Measurements from ENCODE around the gene SH2B2. TPM values are rescaled to one million over a fixed set of nuclear protein-coding genes. Genes with fewer than 3 reads are reported as not detected.

Gene SH2B2
- total RNA-seq, 1 experiment from 2014 or later: 6.2 TPM

DNA sequence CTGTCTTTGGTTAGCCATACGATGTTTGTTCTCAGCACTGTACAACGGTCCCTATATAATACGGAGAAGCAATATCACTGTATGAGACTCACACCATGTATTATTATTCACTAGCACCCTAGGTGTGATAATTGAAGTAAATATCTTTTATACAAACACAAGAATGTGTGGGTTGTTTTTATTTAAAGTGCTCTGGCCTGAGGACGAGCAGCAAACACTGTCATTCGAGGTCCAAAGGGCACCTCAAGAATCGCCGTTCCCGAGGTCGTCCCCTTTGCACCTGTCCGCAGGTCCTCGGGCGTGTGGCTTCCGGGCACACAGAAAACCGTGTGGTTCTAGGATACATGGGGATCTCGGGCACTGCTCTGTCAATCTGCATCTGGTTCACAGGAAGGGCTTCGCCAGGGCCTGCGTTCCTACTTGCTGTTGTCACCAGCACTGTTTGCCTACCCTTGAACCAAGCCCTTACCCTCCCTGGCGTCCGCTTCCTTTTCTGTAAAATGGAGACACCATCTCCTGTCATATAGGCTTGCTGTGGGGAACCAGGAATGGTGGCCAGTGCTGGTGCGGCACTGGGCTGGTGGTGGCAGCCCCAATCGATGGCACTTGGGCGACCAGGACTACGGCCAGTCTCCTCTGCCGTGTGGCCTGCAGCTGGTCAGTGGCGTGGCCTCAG, 28.5 kb upstream of the SH2B2 start:
- Histone ChIP-seq H3K36me3 (replicated peaks; ENCODE audit: control insufficient read depth, insufficient read depth, low read length) (no peaks in the 10 kb centered on the region), H3K27me3 (ENCODE audit: control insufficient read depth, insufficient read depth, low read length) (no peaks in the 10 kb centered on the region), H3K4me3 (ENCODE audit: insufficient read depth, low read depth, low read length) (no peak overlapping the region)
- DNase-seq: no peak

DNA sequence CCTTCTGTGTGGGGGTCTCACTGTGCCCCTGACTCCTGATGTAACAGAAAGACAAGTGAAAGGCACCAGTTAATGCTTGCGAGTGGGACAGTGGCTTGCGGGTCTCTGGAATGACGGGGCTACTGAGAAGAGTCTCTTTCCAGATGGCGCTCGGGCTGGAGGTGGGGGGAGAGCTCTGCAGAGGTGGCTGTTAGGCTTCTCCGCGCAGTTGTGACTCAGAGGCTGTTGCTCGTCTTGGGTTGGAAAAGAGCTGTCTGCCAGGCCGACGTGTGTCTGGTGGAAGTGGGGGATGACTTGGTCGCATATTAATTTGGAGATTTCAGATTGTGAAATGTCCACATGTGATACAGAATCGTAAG, 27.9 kb upstream of the SH2B2 start:
- H3K36me3 ChIP-seq (replicated peaks; ENCODE audit: control insufficient read depth, insufficient read depth, low read length): no peaks in the 10 kb centered on the region
- no peak overlapping the region for H3K4me3 ChIP-seq (ENCODE audit: insufficient read depth, low read depth, low read length)
- DNase-seq: no peak
- no peaks in the 10 kb centered on the region for H3K27me3 ChIP-seq (ENCODE audit: control insufficient read depth, insufficient read depth, low read length)

DNA sequence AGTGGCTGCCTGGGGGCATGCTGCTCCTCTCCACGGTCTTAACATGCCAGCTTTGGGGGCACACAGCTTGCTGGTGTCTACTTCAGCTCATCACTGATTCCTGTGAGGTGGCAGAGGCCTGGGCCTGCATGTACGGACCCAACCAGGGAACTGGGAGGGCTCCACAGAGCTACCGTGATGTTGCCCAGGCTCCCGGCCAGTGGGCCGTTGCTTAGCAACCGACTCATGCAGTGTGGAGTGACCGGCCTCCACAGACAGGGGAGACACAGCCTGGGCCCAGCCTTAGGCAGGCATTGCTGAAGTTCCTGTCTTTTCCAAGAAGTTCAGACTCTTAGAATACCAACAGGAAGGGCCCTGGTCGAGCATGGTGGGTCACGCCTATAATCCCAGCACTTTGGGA, 25.8 kb upstream of the SH2B2 start:
- Histone ChIP-seq H3K36me3 (replicated peaks; ENCODE audit: control insufficient read depth, insufficient read depth, low read length) (no peaks in the 10 kb centered on the region), H3K27me3 (ENCODE audit: control insufficient read depth, insufficient read depth, low read length) (no peaks in the 10 kb centered on the region), H3K4me3 (ENCODE audit: insufficient read depth, low read depth, low read length) (no peak overlapping the region)
- peak; percentile 72 for DNase-seq

DNA sequence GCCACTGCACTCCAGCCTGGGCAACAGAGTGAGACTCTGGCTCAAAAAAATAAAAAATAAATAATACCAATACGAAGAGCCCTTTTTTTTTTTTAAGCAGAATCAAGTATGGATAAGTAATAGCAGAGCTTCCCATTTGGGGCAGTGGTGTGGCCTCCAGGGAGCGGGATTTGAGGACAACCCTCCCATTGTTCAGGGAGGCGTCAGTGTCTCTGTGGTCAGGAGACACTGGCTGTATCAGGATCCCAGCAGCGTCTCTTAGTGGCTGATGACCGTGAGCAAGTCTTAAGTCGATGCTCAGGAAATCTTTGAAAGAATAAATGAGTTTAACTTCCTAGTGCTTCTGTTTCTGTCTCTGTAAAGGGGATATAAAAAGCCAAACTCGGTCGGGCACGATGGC, 25.2 kb upstream of the SH2B2 start:
- DNase-seq: no peak
- Histone ChIP-seq H3K36me3 (replicated peaks; ENCODE audit: control insufficient read depth, insufficient read depth, low read length) (no peaks in the 10 kb centered on the region), H3K27me3 (ENCODE audit: control insufficient read depth, insufficient read depth, low read length) (no peaks in the 10 kb centered on the region), H3K4me3 (ENCODE audit: insufficient read depth, low read depth, low read length) (no peak overlapping the region)

DNA sequence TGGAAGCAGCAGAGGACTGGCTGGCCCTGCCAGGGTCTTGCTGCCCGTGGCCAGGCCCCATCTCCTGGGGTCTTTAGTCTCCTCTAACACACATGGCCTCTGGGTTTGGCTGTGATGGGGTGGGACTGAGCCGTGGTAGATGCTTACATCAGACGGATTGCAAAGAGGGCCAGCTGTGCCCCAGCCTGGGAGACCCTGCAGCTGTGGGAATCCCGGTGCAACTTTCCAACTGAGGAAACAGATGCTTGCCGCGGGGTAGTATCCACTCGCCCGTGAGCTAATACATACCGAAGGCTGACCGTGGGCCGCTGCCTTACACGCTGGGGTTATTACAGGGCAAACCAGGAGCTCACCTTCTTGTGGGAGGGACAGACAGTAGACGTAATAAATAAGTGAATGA, 24.1 kb upstream of the SH2B2 start:
- H3K36me3 ChIP-seq (replicated peaks; ENCODE audit: control insufficient read depth, insufficient read depth, low read length): no peaks in the 10 kb centered on the region

DNA sequence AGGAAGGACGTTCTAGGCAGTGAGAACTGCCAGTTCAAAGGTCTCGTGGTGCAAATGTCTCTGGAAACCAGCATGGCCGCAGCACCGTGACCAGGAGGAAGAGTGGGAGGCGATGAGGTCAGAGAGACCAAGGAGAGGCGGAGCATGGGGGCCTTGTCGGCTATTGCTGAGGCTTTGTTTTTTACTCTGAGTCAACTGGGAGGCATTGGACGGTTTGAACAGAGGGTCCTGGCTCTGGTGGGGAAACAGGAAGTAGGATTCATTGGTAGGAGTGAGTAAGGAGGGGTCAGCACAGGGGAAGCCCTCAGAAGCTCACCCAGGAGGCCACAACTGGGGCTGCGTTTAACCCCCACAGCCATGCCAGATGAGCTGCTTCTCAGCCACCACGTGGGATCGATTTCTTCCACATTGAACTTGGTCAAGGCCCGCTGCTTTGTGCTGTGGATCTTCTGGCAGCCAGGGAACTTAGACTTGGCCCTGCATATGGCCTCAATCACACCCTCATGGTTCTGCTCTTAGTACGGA, 22.2 kb upstream of the SH2B2 start:
- no peak for DNase-seq
- H3K36me3 ChIP-seq (replicated peaks; ENCODE audit: control insufficient read depth, insufficient read depth, low read length): no peaks in the 10 kb centered on the region

More for the DNA sequence above, 24.1 kb upstream of the SH2B2 start:
- DNase-seq: no peak
- H3K4me3 ChIP-seq (ENCODE audit: insufficient read depth, low read depth, low read length): no peak overlapping the region
- H3K27me3 ChIP-seq (ENCODE audit: control insufficient read depth, insufficient read depth, low read length): no peaks in the 10 kb centered on the region

DNA sequence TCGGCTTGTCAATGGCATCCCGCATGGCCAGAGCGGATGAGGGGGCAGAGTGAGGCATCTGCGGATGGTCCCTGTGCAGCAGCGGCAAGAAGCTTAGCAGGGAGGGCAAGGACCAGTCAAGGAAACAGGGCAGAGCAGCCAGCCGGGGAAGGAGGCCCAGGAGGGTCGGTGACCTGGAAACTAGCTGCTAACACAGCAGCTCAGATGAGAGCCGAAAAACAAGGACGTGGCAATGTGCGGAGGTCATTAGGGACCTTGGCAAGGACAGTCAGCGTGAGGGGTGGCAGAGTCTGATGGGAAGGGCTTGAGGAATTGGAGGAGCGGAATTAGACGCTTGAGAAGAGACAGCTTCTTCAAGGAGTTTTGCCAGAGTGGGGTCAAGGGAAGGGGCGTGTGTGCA, 20.1 kb upstream of the SH2B2 start:
- H3K36me3 ChIP-seq (replicated peaks; ENCODE audit: control insufficient read depth, insufficient read depth, low read length): no peaks in the 10 kb centered on the region
- H3K4me3 ChIP-seq (ENCODE audit: insufficient read depth, low read depth, low read length): no peak overlapping the region
- no peaks in the 10 kb centered on the region for H3K27me3 ChIP-seq (ENCODE audit: control insufficient read depth, insufficient read depth, low read length)
- DNase-seq: no peak

More for the DNA sequence above, 22.2 kb upstream of the SH2B2 start:
- Histone ChIP-seq H3K4me3 (ENCODE audit: insufficient read depth, low read depth, low read length) (no peak overlapping the region), H3K27me3 (ENCODE audit: control insufficient read depth, insufficient read depth, low read length) (no peaks in the 10 kb centered on the region)

DNA sequence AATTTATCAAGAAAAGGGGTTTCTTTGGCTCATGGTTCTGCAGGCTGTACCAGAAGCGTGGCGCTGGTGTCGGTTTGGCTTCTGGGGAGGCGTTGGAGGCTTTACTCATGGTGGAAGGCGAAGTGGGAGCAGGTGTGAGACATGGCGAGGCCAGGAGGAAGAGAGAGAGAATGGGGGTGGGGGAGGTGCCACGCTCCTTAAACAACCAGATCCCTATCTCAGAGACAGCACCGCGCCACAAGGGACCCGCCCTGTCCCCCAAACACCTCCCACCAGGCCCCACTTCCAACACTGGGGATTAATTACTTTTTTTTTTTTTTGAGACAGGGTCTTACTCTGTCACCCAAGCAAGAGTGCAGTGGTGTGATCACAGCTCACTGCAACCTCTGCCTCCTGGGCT, 18.0 kb upstream of the SH2B2 start:
- Histone ChIP-seq H3K36me3 (replicated peaks; ENCODE audit: control insufficient read depth, insufficient read depth, low read length) (no peaks in the 10 kb centered on the region), H3K4me3 (ENCODE audit: insufficient read depth, low read depth, low read length) (no peak overlapping the region), H3K27me3 (ENCODE audit: control insufficient read depth, insufficient read depth, low read length) (no peaks in the 10 kb centered on the region)
- DNase-seq: no peak

DNA sequence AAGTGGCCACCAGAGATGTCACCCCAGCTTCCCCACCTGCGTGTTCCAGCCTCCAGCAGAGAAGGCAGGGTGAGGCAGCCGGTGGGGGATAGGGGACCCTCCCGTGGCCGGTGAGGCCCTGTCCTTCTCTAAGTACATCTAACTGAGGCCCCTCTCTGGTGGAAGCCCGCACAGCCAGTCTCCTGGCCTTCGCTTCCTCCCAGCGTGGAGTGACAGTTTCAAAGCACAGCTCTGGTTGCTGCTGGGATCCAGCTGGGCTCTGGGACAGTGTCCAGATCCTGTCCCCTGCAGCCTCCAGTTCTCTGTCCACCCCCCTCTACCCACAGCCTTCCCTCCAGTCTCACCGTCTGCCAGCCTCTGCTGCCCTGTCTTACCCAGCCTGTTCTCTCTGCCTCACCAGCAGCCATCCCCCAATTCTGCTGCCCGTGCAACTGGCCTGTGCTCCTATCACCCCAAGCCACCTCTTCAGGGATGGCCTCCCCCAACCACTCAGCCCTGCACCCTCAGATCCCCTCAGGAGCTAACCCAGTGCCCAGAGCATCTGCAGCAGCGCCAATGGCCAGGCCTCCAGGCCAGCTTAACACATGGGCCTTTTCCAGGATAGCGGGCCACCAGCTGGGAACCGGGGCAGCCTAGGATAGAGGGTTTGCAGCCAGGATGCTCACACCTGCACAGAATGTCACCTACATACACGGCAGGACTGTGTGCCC, 16.3 kb upstream of the SH2B2 start:
- H3K4me3 ChIP-seq (ENCODE audit: insufficient read depth, low read depth, low read length): no peak overlapping the region
- H3K36me3 ChIP-seq (replicated peaks; ENCODE audit: control insufficient read depth, insufficient read depth, low read length): no peaks in the 10 kb centered on the region
- H3K27me3 ChIP-seq (ENCODE audit: control insufficient read depth, insufficient read depth, low read length): no peaks in the 10 kb centered on the region
- no peak for DNase-seq

DNA sequence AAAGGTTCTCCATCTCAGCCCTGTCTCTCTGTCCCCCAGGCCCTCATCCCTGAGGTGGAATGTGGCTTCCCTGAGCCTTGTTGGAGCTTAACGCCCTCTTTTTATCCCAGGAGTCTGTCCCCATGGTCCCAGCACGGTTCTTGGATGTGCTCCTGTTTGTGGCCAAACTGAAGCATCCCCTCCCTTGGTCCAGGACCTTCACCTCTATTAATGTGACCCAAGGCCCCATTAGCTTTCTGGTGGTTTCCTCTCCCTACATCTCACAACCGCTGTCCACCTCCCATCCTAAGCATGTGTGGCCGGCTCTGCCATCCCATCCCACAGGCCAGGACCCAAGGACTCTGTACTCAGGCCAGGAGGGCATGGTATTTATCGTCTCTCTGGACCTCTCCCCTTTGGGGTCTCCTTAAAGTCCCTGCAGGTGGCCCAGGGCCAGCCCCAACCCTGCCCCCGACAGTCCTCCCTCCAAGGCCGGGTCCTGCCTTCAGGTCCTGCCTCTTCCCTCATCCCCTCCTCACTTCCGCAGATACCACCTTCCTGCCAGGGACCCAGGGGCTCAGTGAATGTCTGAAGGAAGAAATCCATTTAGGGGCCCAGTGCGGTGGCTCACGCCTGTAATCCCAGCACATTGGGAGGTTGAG, 15.4 kb upstream of the SH2B2 start:
- Histone ChIP-seq H3K36me3 (replicated peaks; ENCODE audit: control insufficient read depth, insufficient read depth, low read length) (no peaks in the 10 kb centered on the region), H3K4me3 (ENCODE audit: insufficient read depth, low read depth, low read length) (no peak overlapping the region), H3K27me3 (ENCODE audit: control insufficient read depth, insufficient read depth, low read length) (no peaks in the 10 kb centered on the region)
- DNase-seq: no peak

DNA sequence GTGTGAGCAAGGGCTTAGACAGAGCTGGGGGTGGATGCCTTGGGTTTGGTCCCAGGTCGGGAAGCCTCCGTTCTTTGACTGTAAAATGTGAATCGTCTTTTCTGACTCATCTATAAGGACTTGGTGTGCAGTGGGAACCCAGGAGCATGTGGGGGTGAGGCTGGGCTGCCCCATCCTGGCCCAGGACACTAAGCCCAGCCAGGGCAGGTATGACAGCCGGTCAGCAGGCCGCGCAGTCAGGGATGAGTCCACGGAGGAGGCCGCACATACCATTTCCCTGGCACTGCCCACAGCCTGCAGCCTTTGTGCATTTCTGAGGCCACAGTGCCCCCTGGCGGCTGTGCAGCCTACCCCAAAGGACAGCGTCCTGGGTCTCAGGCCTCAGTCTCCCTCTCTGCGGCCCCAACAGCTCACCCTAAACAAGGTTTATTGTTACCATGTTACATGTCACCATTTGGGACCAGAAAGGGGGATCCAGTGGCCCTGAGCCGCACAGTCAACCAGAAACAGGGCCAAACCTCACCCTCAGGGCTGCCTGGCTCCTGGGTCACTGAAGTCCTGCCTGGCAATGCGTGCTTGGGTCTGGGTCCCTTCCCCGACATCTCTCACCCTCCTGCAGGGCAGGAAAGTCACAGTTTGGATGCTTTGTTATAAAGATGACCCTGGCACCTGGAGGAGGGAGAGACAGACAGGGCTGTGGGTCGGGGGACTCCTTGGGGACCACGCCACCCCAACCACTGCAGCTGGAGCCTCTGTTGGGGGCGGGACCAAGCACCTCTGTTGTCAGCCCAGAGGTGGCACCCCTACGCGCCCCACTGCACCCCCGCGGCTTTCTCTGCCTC, 14.4 kb upstream of the SH2B2 start:
- no peaks in the 10 kb centered on the region for H3K27me3 ChIP-seq (ENCODE audit: control insufficient read depth, insufficient read depth, low read length)
- peak; percentile 95 for DNase-seq
- no peak overlapping the region for H3K4me3 ChIP-seq (ENCODE audit: insufficient read depth, low read depth, low read length)
- H3K36me3 ChIP-seq (replicated peaks; ENCODE audit: control insufficient read depth, insufficient read depth, low read length): no peaks in the 10 kb centered on the region

DNA sequence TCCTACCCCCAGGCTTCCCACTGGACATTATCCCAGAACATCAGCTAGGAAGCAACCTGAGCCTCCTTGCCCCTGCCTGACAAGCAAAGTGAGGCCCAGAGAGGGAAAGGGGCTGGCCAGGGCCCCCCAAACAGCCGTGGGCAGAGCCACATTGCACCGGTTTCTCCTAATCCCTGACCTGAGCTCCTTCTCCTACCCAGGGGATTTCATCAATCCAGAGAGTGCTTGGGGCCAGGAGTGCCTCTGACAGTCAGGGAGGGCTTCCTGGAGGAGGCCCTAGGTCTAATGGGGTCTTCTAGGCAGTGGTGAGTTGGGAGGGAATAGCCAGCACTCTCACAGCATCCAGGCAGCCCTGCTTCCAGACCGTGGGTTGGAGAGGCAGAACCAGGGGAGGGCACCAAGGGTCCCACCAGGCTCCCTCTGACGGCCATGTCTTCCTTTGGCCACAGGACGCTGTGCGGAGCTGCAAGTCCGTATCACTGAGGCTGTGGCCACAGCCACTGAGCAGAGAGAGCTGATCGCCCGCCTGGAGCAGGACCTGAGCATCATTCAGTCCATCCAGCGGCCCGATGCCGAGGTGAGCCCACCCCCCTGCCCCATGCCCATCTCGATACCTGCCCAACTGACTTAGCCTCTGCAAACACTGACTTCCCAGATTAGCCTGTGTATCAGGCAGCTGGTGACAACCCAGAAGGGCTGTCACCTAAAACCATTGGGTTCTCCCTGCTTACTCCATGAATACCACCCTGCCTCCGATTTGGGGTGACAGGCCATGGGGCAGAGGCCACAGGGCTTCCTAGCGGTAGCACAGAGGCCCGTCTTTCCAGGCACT, 13.5 kb upstream of the SH2B2 start:
- Histone ChIP-seq H3K36me3 (replicated peaks; ENCODE audit: control insufficient read depth, insufficient read depth, low read length) (no peaks in the 10 kb centered on the region), H3K4me3 (ENCODE audit: insufficient read depth, low read depth, low read length) (no peak overlapping the region), H3K27me3 (ENCODE audit: control insufficient read depth, insufficient read depth, low read length) (no peaks in the 10 kb centered on the region)
- no peak for DNase-seq

DNA sequence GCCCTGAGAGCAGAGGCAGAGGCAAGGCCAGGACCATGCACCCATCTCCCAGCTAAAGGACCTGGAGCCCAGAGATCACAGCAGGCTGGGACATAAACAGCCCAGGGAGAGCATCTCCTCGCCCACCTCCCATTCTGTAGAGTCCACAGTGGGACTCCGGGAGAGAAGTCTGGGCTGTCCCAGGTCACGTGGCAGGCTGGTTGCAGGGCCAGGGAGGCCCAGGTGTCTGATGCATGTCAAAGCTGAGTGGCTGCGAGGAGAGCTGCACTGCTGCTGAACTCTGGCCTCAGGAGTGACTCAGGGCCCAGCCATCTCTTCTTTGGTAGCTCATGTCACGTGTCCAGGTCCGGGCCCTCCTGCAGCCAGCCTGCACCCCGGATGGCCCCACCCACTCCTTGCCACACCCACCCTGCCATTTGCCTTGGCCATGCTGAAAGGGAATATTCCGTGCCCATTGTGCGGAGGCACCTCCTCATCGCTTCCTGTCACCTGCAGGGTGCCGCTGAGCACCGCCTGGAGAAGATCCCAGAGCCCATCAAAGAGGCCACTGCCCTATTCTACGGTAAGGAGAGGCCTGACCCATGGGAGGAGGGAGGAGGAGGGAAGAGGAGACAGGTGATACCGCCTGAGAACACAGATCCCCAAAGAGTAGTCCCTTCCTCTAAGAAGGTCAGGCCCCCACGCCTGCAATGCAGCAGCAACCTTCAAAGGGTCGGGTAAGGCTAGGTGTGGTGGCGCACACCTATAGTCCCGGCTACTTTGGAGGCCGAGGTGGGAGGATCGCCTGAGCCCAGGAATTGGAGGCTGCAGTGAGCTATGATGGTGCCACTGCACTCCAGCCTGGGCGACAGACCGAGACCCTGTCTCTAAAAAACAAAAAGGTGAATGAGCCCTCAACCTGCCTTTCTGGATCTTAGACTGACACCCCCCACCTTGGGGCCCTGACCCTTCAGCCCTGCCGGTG, 12.6 kb upstream of the SH2B2 start:
- H3K4me3 ChIP-seq (ENCODE audit: insufficient read depth, low read depth, low read length): no peak overlapping the region
- no peaks in the 10 kb centered on the region for H3K27me3 ChIP-seq (ENCODE audit: control insufficient read depth, insufficient read depth, low read length)
- DNase-seq: no peak
- H3K36me3 ChIP-seq (replicated peaks; ENCODE audit: control insufficient read depth, insufficient read depth, low read length): no peaks in the 10 kb centered on the region
